WERI-Rb-1 (cell line): Measurements from ENCODE around the gene ZCCHC24.

Source experiments
- DNase-seq: peaks from one replicate; pipeline ENCODE4 v3.0.0-alpha.2; 2020
- H3K27ac ChIP-seq: fragments of 250-450 bp; sonication (Bioruptor Pico); 2 replicates; pipeline ENCODE4 v1.5.1; 2020; ENCODE audit warnings: mild to moderate bottlenecking, moderate library complexity
- H3K27me3 ChIP-seq: fragments of 250-450 bp; sonication (Bioruptor Pico); 2 replicates; pipeline ENCODE4 v1.5.1; 2021; ENCODE audit warnings: mild to moderate bottlenecking, low read depth, moderate library complexity; ENCODE audit not compliant: insufficient read depth, severe bottlenecking
- H3K36me3 ChIP-seq: fragments of 250-450 bp; sonication (Bioruptor Pico); 2 replicates; pipeline ENCODE4 v1.5.1; 2020; ENCODE audit warnings: mild to moderate bottlenecking, moderate library complexity
- H3K4me3 ChIP-seq: 2 replicates; pipeline ENCODE4 v1.5.1; 2011; ENCODE audit warnings: low read depth, mild to moderate bottlenecking, control low read depth, low read length
- H3K9me3 ChIP-seq: fragments of 250-450 bp; sonication (Bioruptor Pico); 2 replicates; pipeline ENCODE4 v1.5.1; 2021; ENCODE audit warnings: mild to moderate bottlenecking, moderate library complexity; ENCODE audit not compliant: severe bottlenecking
- CTCF ChIP-seq: IDR thresholded peaks from 2 replicates; pipeline ENCODE4 v1.5.1; 2011; ENCODE audit warnings: low read depth, mild to moderate bottlenecking, control low read depth, inconsistent platforms, low read length

ZCCHC24 gene

GRCh38 chr10:79430936-79431335 lies 14.5 kb downstream of the ZCCHC24 start:
- peak; percentile 30 for DNase-seq
- Histone ChIP-seq H3K36me3 (no peaks in the 10 kb centered on the region), H3K4me3 (no peak overlapping the region), H3K27me3 (no peaks in the 10 kb centered on the region), H3K27ac (no peak overlapping the region), H3K9me3 (no peaks in the 10 kb centered on the region)
- TF ChIP-seq CTCF = no peak

- Histone ChIP-seq H3K4me3 (no peak overlapping the region), H3K27ac (no peak overlapping the region), H3K9me3 (no peaks in the 10 kb centered on the region), H3K36me3 (no peaks in the 10 kb centered on the region), H3K27me3 (no peaks in the 10 kb centered on the region)
- no peak for DNase-seq
- no peak for TF ChIP-seq CTCF
Observed at GRCh38 chr10:79430325-79430905, 15.0 kb downstream of the ZCCHC24 start.

- Histone ChIP-seq H3K4me3 (no peak overlapping the region), H3K36me3 (no peaks in the 10 kb centered on the region), H3K27me3 (no peaks in the 10 kb centered on the region), H3K27ac (no peak overlapping the region), H3K9me3 (no peaks in the 10 kb centered on the region)
- no peak for DNase-seq
- no peak for TF ChIP-seq CTCF
Observed at GRCh38 chr10:79429751-79430150, 15.7 kb downstream of the ZCCHC24 start.

- Histone ChIP-seq H3K9me3 (no peaks in the 10 kb centered on the region), H3K27ac (no peak overlapping the region), H3K36me3 (no peaks in the 10 kb centered on the region), H3K27me3 (no peaks in the 10 kb centered on the region), H3K4me3 (no peak overlapping the region)
- no peak for DNase-seq
- TF ChIP-seq CTCF = no peak
Observed at GRCh38 chr10:79427965-79428364, 17.5 kb downstream of the ZCCHC24 start.

GRCh38 chr10:79425074-79425532 lies 20.3 kb downstream of the ZCCHC24 start:
- H3K36me3 ChIP-seq = no peaks in the 10 kb centered on the region
- H3K27me3 ChIP-seq = no peaks in the 10 kb centered on the region
- no peak for TF ChIP-seq CTCF
- no peak for DNase-seq
- no peak overlapping the region for H3K27ac ChIP-seq
- H3K4me3 ChIP-seq = no peak overlapping the region
- H3K9me3 ChIP-seq = no peaks in the 10 kb centered on the region
